Tibial nerve (tissue), 4 donors: ENCODE measurements around the gene KLHL25.
A peak's percentile ranks its signal among the peaks of the same experiment; 100 is the strongest.

Source experiments
- CTCF ChIP-seq, 5 experiments: fragments of 200-600 bp in 3 of 5; fragments of 450-650 bp in 2 of 5; sonication (generic) in 3 of 5; IDR thresholded peaks; one replicate each; pipeline ENCODE4 v1.5.1; 2016 to 2019; ENCODE audit warnings: antibody characterized with exemption in 5 of 5, mild to moderate bottlenecking in 3 of 5, moderate library complexity in 2 of 5
- EP300 ChIP-seq, 2 donors: sonication (generic); formaldehyde crosslinking; IDR thresholded peaks; one replicate each; pipeline ENCODE4 v1.6.1; 2017; ENCODE audit warnings: antibody characterized with exemption in 2 of 2, mild to moderate bottlenecking in 1 of 2

- no peak for TF ChIP-seq CTCF (IDR thresholded peaks at IDR 0.05)
- TF ChIP-seq EP300 (IDR thresholded peaks at IDR 0.05) = peak in 1 of 2 donors; percentile 23
Observed at GRCh38 chr15:85742186-85742821, 52.4 kb downstream of the KLHL25 start.
